Osteoblast (primary cell): ENCODE measurements around the gene PHOSPHO1. TPM values are rescaled to one million over a fixed set of nuclear protein-coding genes. Genes with fewer than 3 reads are reported as not detected.
A peak's percentile ranks its signal among the peaks of the same experiment; 100 is the strongest.
"Not testable (repeated sequence)": the region's sequence is repeated elsewhere in the genome, so short reads cannot be mapped to it uniquely, and the experiment has no call there.

Source experiments
- DNase-seq: peaks from one replicate; pipeline ENCODE4 v3.0.0; 2011; ENCODE audit warnings: low spot score, mixed read lengths; ENCODE audit not compliant: insufficient read length; ENCODE audit errors: missing footprints
- H2AFZ ChIP-seq: 2 replicates; pipeline ENCODE4 v1.6.0; 2011; ENCODE audit warnings: mild to moderate bottlenecking, low read length
- H3K27ac ChIP-seq: 2 replicates; pipeline ENCODE4 v1.5.1; 2011; ENCODE audit warnings: mild to moderate bottlenecking, low read depth, low read length, moderate library complexity
- H3K27me3 ChIP-seq: 2 replicates; pipeline ENCODE4 v1.6.0; 2012; ENCODE audit warnings: mild to moderate bottlenecking, control low read depth, inconsistent platforms, low read length, moderate library complexity; ENCODE audit not compliant: insufficient read depth
- H3K36me3 ChIP-seq: 2 replicates; pipeline ENCODE4 v1.5.1; 2011; ENCODE audit warnings: mild to moderate bottlenecking, low read length, control low read depth, moderate library complexity; ENCODE audit not compliant: insufficient read depth
- H3K4me1 ChIP-seq: 2 replicates; pipeline ENCODE4 v1.5.1; 2011; ENCODE audit warnings: mild to moderate bottlenecking, low read length, control low read depth, moderate library complexity; ENCODE audit not compliant: insufficient read depth
- H3K4me2 ChIP-seq: 2 replicates; pipeline ENCODE4 v1.6.0; 2011; ENCODE audit warnings: mild to moderate bottlenecking, low read length; ENCODE audit not compliant: insufficient read depth
- H3K4me3 ChIP-seq: fragments of 200-600 bp; sonication (generic); 3 replicates; pipeline ENCODE4 v1.5.1; 2012; ENCODE audit warnings: mild to moderate bottlenecking, low read length, inconsistent platforms; ENCODE audit not compliant: insufficient read depth
- H3K79me2 ChIP-seq: 2 replicates; pipeline ENCODE4 v1.6.0; 2012; ENCODE audit warnings: mild to moderate bottlenecking, low read length, control low read depth, inconsistent platforms; ENCODE audit not compliant: insufficient read depth
- H3K9me3 ChIP-seq: 2 replicates; pipeline ENCODE4 v1.5.1; 2011; ENCODE audit warnings: low read depth, low read length, control low read depth
- H4K20me1 ChIP-seq: 2 replicates; pipeline ENCODE4 v1.6.0; 2012; ENCODE audit warnings: mild to moderate bottlenecking, low read length, control low read depth; ENCODE audit not compliant: insufficient read depth
- total RNA-seq: library from RNA; depleted of rRNA; stranded (reverse); fragments of >200 nt; gene quantifications from 2 replicates; pipeline ENCODE4 v1.2.3, GENCODE V29; 2012
- TF ChIP-seq, protein P1 (sequence below): IDR thresholded peaks from 2 replicates; pipeline ENCODE4 v1.5.1; 2011; ENCODE audit warnings: mild to moderate bottlenecking, low read depth, low read length, moderate library complexity; ENCODE audit errors: extremely low read depth

PHOSPHO1 gene
- total RNA-seq, 1 donor, result 0.36 TPM

DNA sequence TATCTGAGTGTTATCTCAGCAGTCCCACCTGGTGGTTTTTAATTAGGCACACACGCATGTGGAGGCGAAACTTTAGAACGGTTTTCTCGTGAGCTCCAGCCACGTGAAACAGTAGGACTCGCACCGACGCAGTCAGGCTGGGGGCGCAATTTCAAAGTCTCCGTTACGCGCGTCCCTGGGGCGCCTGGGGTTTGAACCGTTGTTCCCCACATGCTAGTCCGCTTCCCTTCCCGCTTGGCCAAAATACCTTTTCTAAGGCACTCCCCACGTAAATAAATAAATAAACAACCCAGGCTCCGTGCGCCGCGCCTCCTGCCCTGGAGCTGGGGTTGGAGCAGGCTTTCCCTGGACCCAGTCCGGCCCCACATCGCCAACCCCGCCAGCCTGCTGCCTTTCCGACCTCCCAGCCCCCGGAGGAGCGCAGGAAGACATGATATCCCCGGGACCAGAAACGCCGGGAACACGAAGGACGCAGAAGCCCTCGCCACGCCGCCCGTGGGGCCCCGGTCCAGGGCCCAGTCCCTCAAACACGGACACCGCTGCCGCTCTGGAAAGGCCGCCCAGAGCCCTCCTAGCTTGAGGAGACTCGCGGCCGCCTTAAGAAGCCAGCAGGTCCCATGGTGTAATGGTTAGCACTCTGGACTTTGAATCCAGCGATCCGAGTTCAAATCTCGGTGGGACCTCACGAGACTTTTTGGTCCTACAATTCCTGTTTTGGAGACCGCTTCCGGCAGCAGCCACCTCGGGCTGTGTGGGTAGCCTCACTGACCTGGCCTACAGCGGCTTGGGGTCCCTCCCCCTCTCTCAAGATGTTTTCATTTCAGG, 38.5 kb downstream of the PHOSPHO1 start:
- H3K4me3 ChIP-seq, result peak overlapping the region; percentile 86
- DNase-seq, result peak; percentile 94
- H3K4me1 ChIP-seq, result peaks cover 15% of the 10 kb centered on the region
- H3K4me2 ChIP-seq, result peak overlapping the region; percentile 87
- no peaks in the 10 kb centered on the region for H3K79me2 ChIP-seq
- no peaks in the 10 kb centered on the region for H4K20me1 ChIP-seq
- H3K27me3 ChIP-seq, result no peaks in the 10 kb centered on the region
- peak overlapping the region; percentile 78 for H3K27ac ChIP-seq
- no peaks in the 10 kb centered on the region for H3K36me3 ChIP-seq
- TF ChIP-seq, protein P1, sequence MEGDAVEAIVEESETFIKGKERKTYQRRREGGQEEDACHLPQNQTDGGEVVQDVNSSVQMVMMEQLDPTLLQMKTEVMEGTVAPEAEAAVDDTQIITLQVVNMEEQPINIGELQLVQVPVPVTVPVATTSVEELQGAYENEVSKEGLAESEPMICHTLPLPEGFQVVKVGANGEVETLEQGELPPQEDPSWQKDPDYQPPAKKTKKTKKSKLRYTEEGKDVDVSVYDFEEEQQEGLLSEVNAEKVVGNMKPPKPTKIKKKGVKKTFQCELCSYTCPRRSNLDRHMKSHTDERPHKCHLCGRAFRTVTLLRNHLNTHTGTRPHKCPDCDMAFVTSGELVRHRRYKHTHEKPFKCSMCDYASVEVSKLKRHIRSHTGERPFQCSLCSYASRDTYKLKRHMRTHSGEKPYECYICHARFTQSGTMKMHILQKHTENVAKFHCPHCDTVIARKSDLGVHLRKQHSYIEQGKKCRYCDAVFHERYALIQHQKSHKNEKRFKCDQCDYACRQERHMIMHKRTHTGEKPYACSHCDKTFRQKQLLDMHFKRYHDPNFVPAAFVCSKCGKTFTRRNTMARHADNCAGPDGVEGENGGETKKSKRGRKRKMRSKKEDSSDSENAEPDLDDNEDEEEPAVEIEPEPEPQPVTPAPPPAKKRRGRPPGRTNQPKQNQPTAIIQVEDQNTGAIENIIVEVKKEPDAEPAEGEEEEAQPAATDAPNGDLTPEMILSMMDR, result peak; percentile 24
- H3K9me3 ChIP-seq, result no peaks in the 10 kb centered on the region
- H2AFZ ChIP-seq, result peak overlapping the region; percentile 98

DNA sequence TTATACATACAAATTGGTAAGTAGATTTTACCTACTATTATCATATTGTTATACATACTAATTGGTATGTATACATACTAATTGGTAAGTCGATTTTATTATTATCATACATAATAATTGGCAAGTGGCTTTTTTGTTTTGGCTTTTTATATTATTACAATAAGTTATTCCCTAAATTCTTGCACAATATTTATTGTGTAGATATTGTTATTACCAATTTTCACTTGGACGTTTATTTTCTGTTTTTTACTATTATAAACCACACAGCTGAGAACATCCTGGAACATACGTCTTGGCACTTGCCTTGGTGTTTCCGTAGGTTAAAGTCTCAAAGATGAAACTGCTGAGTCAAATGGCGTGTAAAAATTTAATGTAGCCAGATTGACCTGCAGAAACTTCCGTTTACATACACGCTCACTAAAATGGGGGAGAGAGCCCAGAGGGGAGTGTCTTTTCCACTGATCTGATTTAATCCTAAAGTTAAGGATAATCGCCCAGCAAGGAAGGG, 39.1 kb downstream of the PHOSPHO1 start:
- H3K9me3 ChIP-seq, result no peaks in the 10 kb centered on the region
- peak overlapping the region; percentile 86 for H3K4me3 ChIP-seq
- no peaks in the 10 kb centered on the region for H3K36me3 ChIP-seq
- no peaks in the 10 kb centered on the region for H4K20me1 ChIP-seq
- no peaks in the 10 kb centered on the region for H3K27me3 ChIP-seq
- H3K27ac ChIP-seq, result peak overlapping the region; percentile 78
- peak overlapping the region; percentile 94 for H2AFZ ChIP-seq
- TF ChIP-seq, protein P1, result no peak
- no peak for DNase-seq
- peak overlapping the region; percentile 87 for H3K4me2 ChIP-seq
- H3K4me1 ChIP-seq, result peaks cover 14% of the 10 kb centered on the region
- H3K79me2 ChIP-seq, result no peaks in the 10 kb centered on the region

DNA sequence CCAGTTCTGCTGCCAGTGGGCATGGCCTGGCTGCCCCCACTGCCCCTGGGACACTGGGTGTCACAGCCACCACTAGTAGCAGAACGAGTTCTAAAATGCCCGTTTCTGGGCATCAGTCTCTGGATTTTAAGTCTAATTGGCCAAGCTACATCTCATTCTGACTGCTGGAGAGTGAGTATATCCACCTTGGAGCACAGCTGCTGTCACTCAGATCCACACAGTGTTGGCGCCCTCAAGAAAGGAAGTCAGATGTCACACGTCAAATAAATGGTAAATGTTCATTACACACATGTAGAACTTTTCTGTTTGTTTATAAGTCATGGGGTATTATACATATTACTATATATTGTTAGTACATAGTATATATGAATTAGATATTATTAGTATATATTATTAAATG, 39.7 kb downstream of the PHOSPHO1 start:
- H2AFZ ChIP-seq, result peak overlapping the region; percentile 58

DNA sequence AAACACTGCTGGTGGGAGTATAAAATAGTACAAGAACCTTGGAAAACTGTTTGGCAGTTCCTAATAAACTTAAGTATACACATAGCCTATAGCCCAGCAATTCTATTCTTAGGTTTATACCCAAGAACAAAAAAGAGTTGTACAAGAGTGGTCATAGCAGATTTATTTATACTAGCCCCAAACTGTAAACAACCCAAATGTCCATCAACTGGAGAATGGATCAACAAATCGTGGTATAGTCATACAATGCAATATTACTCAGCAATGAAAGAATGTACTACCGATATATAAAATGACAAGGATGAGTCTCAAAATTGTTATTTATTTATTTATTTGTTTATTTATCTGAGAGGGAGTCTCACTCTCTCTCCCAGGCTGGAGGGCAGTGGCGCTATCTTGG, 43.3 kb downstream of the PHOSPHO1 start:
- Histone ChIP-seq H3K4me2 (no peak overlapping the region), H3K79me2 (no peaks in the 10 kb centered on the region), H4K20me1 (no peaks in the 10 kb centered on the region), H3K27ac (no peak overlapping the region), H3K4me3 (no peak overlapping the region), H3K27me3 (no peaks in the 10 kb centered on the region), H2AFZ (no peak overlapping the region), H3K36me3 (no peaks in the 10 kb centered on the region), H3K9me3 (no peaks in the 10 kb centered on the region), H3K4me1 (peaks cover 5% of the 10 kb centered on the region)
- TF ChIP-seq, protein P1, result no peak
- DNase-seq, result no peak

More for the DNA sequence above, 39.7 kb downstream of the PHOSPHO1 start:
- H3K27ac ChIP-seq, result no peak overlapping the region
- no peaks in the 10 kb centered on the region for H3K79me2 ChIP-seq
- no peak overlapping the region for H3K4me2 ChIP-seq
- no peak for DNase-seq
- no peaks in the 10 kb centered on the region for H4K20me1 ChIP-seq
- no peak overlapping the region for H3K4me3 ChIP-seq
- no peaks in the 10 kb centered on the region for H3K36me3 ChIP-seq
- no peaks in the 10 kb centered on the region for H3K27me3 ChIP-seq
- H3K9me3 ChIP-seq, result no peaks in the 10 kb centered on the region
- TF ChIP-seq, protein P1, result no peak
- peaks cover 14% of the 10 kb centered on the region for H3K4me1 ChIP-seq

DNA sequence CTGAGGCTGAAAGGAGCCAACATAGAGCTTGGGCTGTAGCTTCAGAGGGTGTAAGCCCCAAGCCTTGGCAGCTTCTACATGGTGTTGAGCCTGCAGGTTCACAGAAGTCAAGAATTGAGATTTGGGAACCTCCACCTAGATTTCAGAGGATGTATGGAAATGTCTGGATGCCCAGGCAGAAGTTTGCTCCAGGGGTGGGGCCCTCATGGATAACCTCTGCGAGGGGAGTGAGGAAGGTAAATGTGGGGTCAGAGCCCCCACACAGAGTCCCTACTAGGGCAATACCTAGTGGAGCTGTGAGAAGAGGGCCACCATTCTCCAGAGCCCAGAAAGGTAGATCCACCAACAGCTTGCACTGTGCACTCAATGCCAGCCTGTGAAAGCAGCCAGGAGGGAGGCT, 45.2 kb downstream of the PHOSPHO1 start:
- not testable (repeated sequence) for H4K20me1 ChIP-seq, H3K4me2 ChIP-seq, H3K27ac ChIP-seq, H3K4me1 ChIP-seq, DNase-seq, H3K9me3 ChIP-seq, H3K36me3 ChIP-seq, H3K27me3 ChIP-seq, H3K79me2 ChIP-seq, H2AFZ ChIP-seq, H3K4me3 ChIP-seq

DNA sequence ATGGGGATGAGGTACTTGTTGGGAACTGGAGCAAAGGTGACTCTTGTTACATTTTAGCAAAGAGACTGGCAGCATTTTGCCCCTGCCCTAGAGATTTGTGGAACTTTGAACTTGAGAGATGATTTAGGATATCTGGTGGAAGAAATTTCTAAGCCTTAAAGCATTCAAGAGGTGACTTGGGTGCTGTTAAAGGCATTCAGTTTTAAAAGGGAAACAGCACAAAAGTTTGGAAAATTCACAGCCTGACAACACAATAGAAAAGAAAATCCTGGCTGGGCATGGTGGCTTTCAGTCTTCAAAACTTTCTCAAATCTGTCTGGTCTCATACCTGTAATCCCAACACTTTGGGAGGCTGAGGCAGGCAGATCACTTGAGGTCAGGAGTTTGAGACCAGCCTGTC, 46.1 kb downstream of the PHOSPHO1 start:
- not testable (repeated sequence) for H3K27me3 ChIP-seq, H3K36me3 ChIP-seq, H3K4me1 ChIP-seq, DNase-seq, H3K9me3 ChIP-seq, H4K20me1 ChIP-seq, H2AFZ ChIP-seq, H3K79me2 ChIP-seq, H3K27ac ChIP-seq, H3K4me2 ChIP-seq, H3K4me3 ChIP-seq
